ENCODE measurements around the gene SYT17. TPM values are rescaled to one million over a fixed set of nuclear protein-coding genes. Genes with fewer than 3 reads are reported as not detected.

The SYT17 gene
- total and polyA plus RNA-seq, 12 donors = 1.1 to 6.5 (median 3.1) TPM

DNA sequence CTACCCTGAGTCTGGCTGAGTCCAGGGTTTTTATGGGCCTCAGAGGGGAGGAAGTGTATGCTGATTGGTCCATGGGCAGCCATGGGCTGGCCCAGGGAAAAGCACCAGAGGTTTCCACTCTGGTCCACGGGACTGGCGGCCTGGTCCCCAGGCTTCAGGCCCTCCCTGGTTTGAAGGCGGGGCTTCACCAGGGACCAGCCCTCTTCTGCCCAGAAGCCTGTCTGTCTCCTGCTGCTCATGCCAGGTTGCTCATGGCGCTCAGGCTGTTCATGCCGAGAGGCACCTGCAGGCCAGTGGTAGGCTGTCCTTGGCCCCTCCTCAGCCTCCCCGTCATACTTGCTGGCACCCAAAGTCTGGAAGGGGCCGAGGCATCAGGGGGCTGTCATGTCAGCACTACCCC, 72.5 kb downstream of the SYT17 start:
- no peak for TF ChIP-seq POLR2A (IDR thresholded peaks at IDR 0.05)
- TF ChIP-seq, protein P1, sequence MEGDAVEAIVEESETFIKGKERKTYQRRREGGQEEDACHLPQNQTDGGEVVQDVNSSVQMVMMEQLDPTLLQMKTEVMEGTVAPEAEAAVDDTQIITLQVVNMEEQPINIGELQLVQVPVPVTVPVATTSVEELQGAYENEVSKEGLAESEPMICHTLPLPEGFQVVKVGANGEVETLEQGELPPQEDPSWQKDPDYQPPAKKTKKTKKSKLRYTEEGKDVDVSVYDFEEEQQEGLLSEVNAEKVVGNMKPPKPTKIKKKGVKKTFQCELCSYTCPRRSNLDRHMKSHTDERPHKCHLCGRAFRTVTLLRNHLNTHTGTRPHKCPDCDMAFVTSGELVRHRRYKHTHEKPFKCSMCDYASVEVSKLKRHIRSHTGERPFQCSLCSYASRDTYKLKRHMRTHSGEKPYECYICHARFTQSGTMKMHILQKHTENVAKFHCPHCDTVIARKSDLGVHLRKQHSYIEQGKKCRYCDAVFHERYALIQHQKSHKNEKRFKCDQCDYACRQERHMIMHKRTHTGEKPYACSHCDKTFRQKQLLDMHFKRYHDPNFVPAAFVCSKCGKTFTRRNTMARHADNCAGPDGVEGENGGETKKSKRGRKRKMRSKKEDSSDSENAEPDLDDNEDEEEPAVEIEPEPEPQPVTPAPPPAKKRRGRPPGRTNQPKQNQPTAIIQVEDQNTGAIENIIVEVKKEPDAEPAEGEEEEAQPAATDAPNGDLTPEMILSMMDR (IDR thresholded peaks at IDR 0.05) = no peak
- Histone ChIP-seq H3K4me3 (no peak overlapping the region), H3K9me3 (replicated peaks in 1 of 3) (no peaks in the 10 kb centered on the region), H3K4me1 (replicated peaks in 1 of 2) (no peaks in the 10 kb centered on the region), H3K27me3 (no peaks in the 10 kb centered on the region), H3K27ac (no peak overlapping the region), H3K36me3 (replicated peaks in 1 of 2) (no peaks in the 10 kb centered on the region)
- intact Hi-C loops (cut with DNase I) = no loop called here
- WGBS, 4 donors = 78 to 96% (median 96%) methylated on average over 5 to 7 of the region's 7 CpGs
- DNase-seq = no peak

DNA sequence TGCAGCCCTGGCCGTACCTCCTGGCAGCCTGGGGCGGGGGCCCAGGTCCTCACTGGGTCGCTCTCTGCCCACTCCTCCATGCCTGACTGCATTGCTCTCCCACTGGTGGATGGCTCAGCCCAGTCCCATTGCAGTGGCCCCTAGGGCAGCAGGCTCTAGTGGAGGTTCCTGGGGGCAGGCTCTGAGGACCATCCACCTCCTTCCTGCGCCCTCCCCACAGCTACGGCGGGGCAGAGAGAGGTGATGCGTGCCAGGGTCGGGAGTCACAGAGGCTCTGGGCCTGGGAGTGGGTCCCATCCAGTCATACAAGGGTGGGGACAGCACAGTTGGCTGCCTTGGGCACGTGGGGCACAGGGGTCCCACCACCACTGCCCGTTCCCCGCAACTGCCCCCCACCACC, 73.5 kb downstream of the SYT17 start:
- TF ChIP-seq, protein P1 (IDR thresholded peaks at IDR 0.05) = no peak
- no peak for TF ChIP-seq POLR2A (IDR thresholded peaks at IDR 0.05)
- H3K4me3 ChIP-seq = no peak overlapping the region
- no peaks in the 10 kb centered on the region for H3K9me3 ChIP-seq (replicated peaks in 1 of 3)
- WGBS, 4 donors = 94 to 98% (median 96%) methylated on average over 4 to 11 of the region's 11 CpGs
- H3K27me3 ChIP-seq = no peaks in the 10 kb centered on the region
- DNase-seq = no peak
- intact Hi-C loops (cut with DNase I) = no loop called here
- no peaks in the 10 kb centered on the region for H3K36me3 ChIP-seq (replicated peaks in 1 of 2)
- no peak overlapping the region for H3K27ac ChIP-seq
- no peaks in the 10 kb centered on the region for H3K4me1 ChIP-seq (replicated peaks in 1 of 2)

DNA sequence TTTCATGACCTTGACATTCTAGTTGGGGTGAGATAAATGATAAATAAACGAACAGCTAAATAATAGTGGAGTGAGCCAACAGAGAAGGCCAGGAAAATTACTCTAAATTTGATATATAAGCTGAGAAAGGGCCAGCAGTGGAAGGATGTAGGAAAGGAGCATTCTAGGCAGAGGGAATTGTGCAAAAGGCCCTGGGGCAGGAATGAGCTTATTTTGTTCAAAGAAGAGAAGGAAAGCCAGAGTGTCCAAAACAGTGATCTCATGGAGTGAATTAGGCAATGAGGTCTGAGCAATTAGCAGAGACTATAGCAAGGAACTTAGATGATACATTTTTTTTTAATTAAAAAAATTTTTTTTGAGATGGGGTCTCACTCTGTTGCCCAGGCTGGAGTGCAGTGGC, 74.1 kb downstream of the SYT17 start:
- intact Hi-C loops (cut with DNase I) = no loop called here
- TF ChIP-seq, protein P1 (IDR thresholded peaks at IDR 0.05) = no peak
- no peak for TF ChIP-seq POLR2A (IDR thresholded peaks at IDR 0.05)
- Histone ChIP-seq H3K9me3 (replicated peaks in 1 of 3) (no peaks in the 10 kb centered on the region), H3K36me3 (replicated peaks in 1 of 2) (no peaks in the 10 kb centered on the region), H3K4me3 (no peak overlapping the region), H3K27ac (no peak overlapping the region), H3K4me1 (replicated peaks in 1 of 2) (no peaks in the 10 kb centered on the region), H3K27me3 (no peaks in the 10 kb centered on the region)
- WGBS, 4 donors = 13 to 29% (median 26%) methylated on average over 1 of the region's 1 CpG
- DNase-seq = no peak

DNA sequence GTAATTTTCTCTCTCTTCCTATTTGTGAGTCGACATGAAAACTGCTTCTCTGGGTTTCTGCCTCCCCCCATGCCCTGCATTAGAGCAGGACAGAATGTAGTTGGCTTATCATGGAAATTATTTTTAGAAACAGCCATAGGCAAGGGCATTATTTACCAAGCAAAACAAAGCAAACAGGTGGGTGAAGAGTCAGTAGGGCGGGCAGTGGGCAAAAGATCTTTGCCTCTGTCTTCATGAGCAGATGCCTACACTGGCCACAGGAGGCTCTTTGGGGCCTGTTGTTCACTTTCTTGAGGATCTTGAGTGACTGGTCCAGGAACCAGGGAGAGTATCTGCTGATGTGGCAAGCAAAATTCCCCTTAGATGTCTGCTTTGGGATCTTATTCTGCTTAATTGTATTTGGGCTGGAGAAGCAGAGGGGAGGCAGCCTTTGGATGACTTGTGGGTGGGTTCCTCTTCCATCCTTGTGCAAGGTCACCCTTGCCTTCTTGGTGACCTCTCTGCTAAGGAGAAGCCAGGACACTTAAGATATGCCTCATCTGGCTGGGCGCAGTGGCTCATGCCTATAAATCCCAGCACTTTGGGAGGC, 75.0 kb downstream of the SYT17 start:
- no peak for DNase-seq
- Histone ChIP-seq H3K36me3 (replicated peaks in 1 of 2) (no peaks in the 10 kb centered on the region), H3K27me3 (no peaks in the 10 kb centered on the region), H3K27ac (no peak overlapping the region), H3K4me1 (replicated peaks in 1 of 2) (no peaks in the 10 kb centered on the region), H3K4me3 (no peak overlapping the region), H3K9me3 (replicated peaks in 1 of 3) (no peaks in the 10 kb centered on the region)
- TF ChIP-seq POLR2A (IDR thresholded peaks at IDR 0.05) = no peak
- 76 to 88% (median 85%) methylated on average over 3 of the region's 3 CpGs for WGBS, 4 donors
- intact Hi-C loops (cut with DNase I) = no loop called here

DNA sequence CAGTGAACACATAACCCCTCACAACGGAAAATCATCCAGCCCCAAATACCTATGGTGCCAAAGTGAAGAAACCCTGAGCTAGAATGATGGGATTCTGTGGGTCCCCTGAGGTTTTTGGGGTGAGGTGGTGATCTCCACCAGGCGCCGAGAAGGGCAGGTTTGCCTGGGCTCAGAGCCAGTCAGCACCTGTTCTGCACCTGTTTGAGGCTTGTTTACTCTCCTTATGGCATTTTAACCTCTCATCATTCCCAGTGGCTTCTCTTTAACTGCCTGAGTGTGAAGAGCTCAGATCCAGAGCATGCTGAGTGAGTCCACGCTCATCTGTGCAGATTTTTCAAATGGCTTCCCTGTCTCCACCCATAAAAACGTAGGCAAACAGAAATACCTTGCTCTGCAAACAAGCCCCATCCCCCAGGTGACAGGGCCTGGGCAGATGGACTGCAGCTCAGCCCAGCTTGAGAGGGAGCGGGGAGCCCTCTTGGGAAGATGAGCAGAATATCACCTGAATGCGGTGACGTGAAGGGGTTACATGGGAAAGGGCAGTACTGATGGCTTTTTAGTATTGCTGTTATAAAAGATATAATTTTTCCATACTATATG, 77.4 kb downstream of the SYT17 start:
- WGBS, 4 donors = 76 to 84% (median 80%) methylated on average over 8 of the region's 8 CpGs
- TF ChIP-seq, protein P1 (IDR thresholded peaks at IDR 0.05) = no peak
- TF ChIP-seq POLR2A (IDR thresholded peaks at IDR 0.05) = no peak
- H3K9me3 ChIP-seq (replicated peaks in 1 of 3) = no peaks in the 10 kb centered on the region

More for the DNA sequence above, 77.4 kb downstream of the SYT17 start:
- no peak overlapping the region for H3K27ac ChIP-seq
- no peak for DNase-seq
- intact Hi-C loops (cut with DNase I) = no loop called here
- no peaks in the 10 kb centered on the region for H3K36me3 ChIP-seq (replicated peaks in 1 of 2)
- H3K27me3 ChIP-seq = no peaks in the 10 kb centered on the region
- H3K4me1 ChIP-seq (replicated peaks in 1 of 2) = no peaks in the 10 kb centered on the region
- H3K4me3 ChIP-seq = no peak overlapping the region

Data from adrenal gland (tissue), 12 donors.